WTC11 (cell line): ENCODE measurements around the gene AMY2A. TPM values are rescaled to one million over a fixed set of nuclear protein-coding genes. Genes with fewer than 3 reads are reported as not detected.

Experiments
- ATAC-seq: fragments of 200-7000 bp; cut with Tn5 transposase; 2 replicates; pipeline ENCODE4 v1.10.0; 2021; ENCODE audit warnings: mild to moderate bottlenecking, moderate library complexity
- CTCF ChIA-PET: fragments of 300-600 bp; sonication (Branson Sonifier 250); formaldehyde crosslinking; loops from one replicate; lab custom pipeline; 2021; ENCODE audit warnings: antibody characterized with exemption; lab: Charles Lee
- POLR2A ChIA-PET: fragments of 350-600 bp; sonication (Branson Sonifier 250); formaldehyde crosslinking; loops from one replicate; lab custom pipeline; 2021; ENCODE audit warnings: antibody characterized with exemption; lab: Charles Lee
- DNase-seq: peaks from one replicate; pipeline ENCODE4 v3.0.0; 2021; ENCODE audit warnings: low spot score
- H3K27ac Mint-ChIP-seq: 2 replicates; pipeline ENCODE4 v1.8.0; 2021; ENCODE audit warnings: mixed read lengths
- H3K27me3 Mint-ChIP-seq: 2 replicates; pipeline ENCODE4 v1.8.0; 2021; ENCODE audit warnings: low read depth, mild to moderate bottlenecking, moderate library complexity, mixed read lengths
- H3K36me3 Mint-ChIP-seq: 2 replicates; pipeline ENCODE4 v1.8.0; 2021; ENCODE audit warnings: mixed read lengths
- H3K4me1 Mint-ChIP-seq: 2 replicates; pipeline ENCODE4 v1.8.0; 2022; ENCODE audit warnings: mixed read lengths
- H3K4me3 Mint-ChIP-seq: 2 replicates; pipeline ENCODE4 v1.8.0; 2021; ENCODE audit warnings: mild to moderate bottlenecking, moderate library complexity, mixed read lengths
- H3K9me3 Mint-ChIP-seq: 2 replicates; pipeline ENCODE4 v1.8.0; 2021; ENCODE audit warnings: mixed read lengths
- ESRRA ChIP-seq: sonication (generic); formaldehyde crosslinking; IDR thresholded peaks from 2 replicates; pipeline ENCODE4 v1.8.1; 2022; ENCODE audit warnings: mild to moderate bottlenecking, missing genetic modification reagents, borderline replicate concordance
- ETV6 ChIP-seq: sonication (generic); formaldehyde crosslinking; IDR thresholded peaks from 2 replicates; pipeline ENCODE4 v1.8.1; 2022; ENCODE audit warnings: mild to moderate bottlenecking, missing genetic modification reagents
- FOXP1 ChIP-seq: sonication (generic); formaldehyde crosslinking; IDR thresholded peaks from 2 replicates; pipeline ENCODE4 v1.8.0; 2022; ENCODE audit warnings: missing genetic modification reagents, mild to moderate bottlenecking, moderate library complexity, borderline replicate concordance
- GABPB1 ChIP-seq: sonication (generic); formaldehyde crosslinking; IDR thresholded peaks from 2 replicates; pipeline ENCODE4 v1.8.1; 2023; ENCODE audit warnings: mild to moderate bottlenecking, missing genetic modification reagents
- IRF2 ChIP-seq: sonication (generic); formaldehyde crosslinking; IDR thresholded peaks from 2 replicates; pipeline ENCODE4 v1.8.0; 2022; ENCODE audit warnings: low read depth, missing genetic modification reagents, borderline replicate concordance
- MXD4 ChIP-seq: fragments of 250-450 bp; sonication (Bioruptor Pico); IDR thresholded peaks from 2 replicates; pipeline ENCODE4 v1.8.0; 2021; ENCODE audit warnings: mild to moderate bottlenecking, moderate library complexity, borderline replicate concordance
- NFYB ChIP-seq: sonication (generic); formaldehyde crosslinking; conservative IDR thresholded peaks from 2 replicates; pipeline ENCODE4 v1.8.0; 2022; ENCODE audit warnings: low read depth, missing genetic modification reagents
- RORB ChIP-seq: fragments of 250-450 bp; sonication (Bioruptor Pico); IDR thresholded peaks from 2 replicates; pipeline ENCODE4 v1.9.0; 2021; ENCODE audit warnings: mild to moderate bottlenecking
- SP1 ChIP-seq: sonication (generic); formaldehyde crosslinking; conservative IDR thresholded peaks from 2 replicates; pipeline ENCODE4 v1.8.1; 2022; ENCODE audit warnings: missing genetic modification reagents
- ZNF121 ChIP-seq: sonication (generic); formaldehyde crosslinking; IDR thresholded peaks from 2 replicates; pipeline ENCODE4 v1.8.0; 2023; ENCODE audit warnings: missing genetic modification reagents
- ZNF263 ChIP-seq: sonication (generic); formaldehyde crosslinking; IDR thresholded peaks from 2 replicates; pipeline ENCODE4 v1.8.1; 2022; ENCODE audit warnings: low read depth, mild to moderate bottlenecking, moderate library complexity, missing genetic modification reagents
- ZNF317 ChIP-seq: sonication (generic); formaldehyde crosslinking; IDR thresholded peaks from 2 replicates; pipeline ENCODE4 v1.8.1; 2023; ENCODE audit warnings: low read depth, mild to moderate bottlenecking, moderate library complexity, missing genetic modification reagents, borderline replicate concordance
- ZNF416 ChIP-seq: fragments of 250-450 bp; sonication (Bioruptor Pico); IDR thresholded peaks from 2 replicates; pipeline ENCODE4 v1.9.0; 2021; ENCODE audit warnings: mild to moderate bottlenecking, inconsistent platforms
- ZNF423 ChIP-seq: fragments of 250-450 bp; sonication (Bioruptor Pico); IDR thresholded peaks from 2 replicates; pipeline ENCODE4 v2.1.2; 2022; ENCODE audit warnings: mild to moderate bottlenecking, moderate library complexity
- ZNF671 ChIP-seq: fragments of 250-450 bp; sonication (Bioruptor Pico); IDR thresholded peaks from 2 replicates; pipeline ENCODE4 v1.8.0; 2021; ENCODE audit warnings: mild to moderate bottlenecking
- total RNA-seq: library from RNA; stranded (reverse); gene quantifications from 3 replicates; pipeline ENCODE4 v1.2.3, GENCODE V29; 2021
- TF ChIP-seq, protein P1 (sequence below): sonication (generic); formaldehyde crosslinking; IDR thresholded peaks from 2 replicates; pipeline ENCODE4 v1.8.1; 2022; ENCODE audit warnings: mild to moderate bottlenecking, missing genetic modification reagents, moderate library complexity, borderline replicate concordance
- TF ChIP-seq, protein P2 (sequence below): fragments of 250-450 bp; sonication (Bioruptor Pico); IDR thresholded peaks from 2 replicates; pipeline ENCODE4 v1.9.0; 2021; ENCODE audit warnings: mild to moderate bottlenecking
- TF ChIP-seq, protein P3 (sequence below): sonication (generic); formaldehyde crosslinking; IDR thresholded peaks from 2 replicates; pipeline ENCODE4 v1.8.0; 2022; ENCODE audit warnings: mild to moderate bottlenecking, missing genetic modification reagents
- TF ChIP-seq, protein P4 (sequence below): sonication (generic); formaldehyde crosslinking; conservative IDR thresholded peaks from 2 replicates; pipeline ENCODE4 v1.8.1; 2023; ENCODE audit warnings: mild to moderate bottlenecking, low read depth, missing genetic modification reagents, moderate library complexity

AMY2A gene
- total RNA-seq, 1 experiment from 2014 or later, result 0.48 TPM

DNA sequence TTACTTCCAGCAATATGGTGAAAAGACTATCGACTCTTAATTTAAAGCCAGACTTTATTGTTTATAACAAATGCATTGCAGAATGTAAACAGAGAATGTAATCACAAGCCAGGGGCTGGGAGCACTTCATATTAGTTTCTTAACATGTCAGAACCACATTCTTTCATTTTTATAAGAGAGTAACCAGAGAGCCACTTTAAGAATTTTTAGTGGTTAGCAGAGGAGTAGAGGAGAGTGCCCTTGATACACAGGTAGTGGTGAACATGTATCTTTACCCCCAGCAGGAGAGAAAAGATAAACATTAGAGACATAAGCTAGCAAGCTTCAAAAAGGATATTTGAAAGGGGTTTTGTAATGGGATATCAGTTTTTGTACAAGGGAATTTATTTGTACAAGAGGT is 34.8 kb upstream of the AMY2A start:
- no peak for DNase-seq
- POLR2A ChIA-PET, result no interaction called here
- H3K27me3 Mint-ChIP-seq, result peaks cover 3% of the 10 kb centered on the region; the same call in 1 of the 2 replicates
- H3K9me3 Mint-ChIP-seq, result peaks cover 14% of the 10 kb centered on the region
- peaks cover 6% of the 10 kb centered on the region for H3K36me3 Mint-ChIP-seq
- no peaks in the 10 kb centered on the region for H3K4me1 Mint-ChIP-seq
- CTCF ChIA-PET, result no interaction called here
- TF ChIP-seq, protein P1, sequence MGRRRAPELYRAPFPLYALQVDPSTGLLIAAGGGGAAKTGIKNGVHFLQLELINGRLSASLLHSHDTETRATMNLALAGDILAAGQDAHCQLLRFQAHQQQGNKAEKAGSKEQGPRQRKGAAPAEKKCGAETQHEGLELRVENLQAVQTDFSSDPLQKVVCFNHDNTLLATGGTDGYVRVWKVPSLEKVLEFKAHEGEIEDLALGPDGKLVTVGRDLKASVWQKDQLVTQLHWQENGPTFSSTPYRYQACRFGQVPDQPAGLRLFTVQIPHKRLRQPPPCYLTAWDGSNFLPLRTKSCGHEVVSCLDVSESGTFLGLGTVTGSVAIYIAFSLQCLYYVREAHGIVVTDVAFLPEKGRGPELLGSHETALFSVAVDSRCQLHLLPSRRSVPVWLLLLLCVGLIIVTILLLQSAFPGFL, result no peak
- TF ChIP-seq ZNF317, result no peak
- H3K4me3 Mint-ChIP-seq, result no peak overlapping the region
- no peak for ATAC-seq
- no peak overlapping the region for H3K27ac Mint-ChIP-seq

DNA sequence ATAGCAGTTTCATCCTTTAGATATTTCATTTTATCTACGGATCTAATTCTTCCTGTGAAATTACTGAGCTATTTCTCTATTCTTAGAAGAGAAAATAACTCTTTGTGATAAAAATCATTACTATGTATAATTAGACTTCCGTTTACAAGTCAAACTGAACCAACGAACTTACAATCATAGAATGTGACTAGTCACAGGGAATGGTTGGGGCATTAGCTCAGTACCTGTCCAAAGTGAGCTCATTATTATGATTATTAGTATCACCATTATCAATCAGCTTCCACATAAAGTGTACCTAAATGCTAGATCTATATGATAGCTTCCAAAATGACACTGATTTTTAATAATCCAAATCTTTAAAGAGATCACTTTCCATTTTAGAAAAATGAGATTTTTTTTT is 33.3 kb upstream of the AMY2A start:
- Mint-ChIP-seq H3K9me3 (peaks cover 21% of the 10 kb centered on the region), H3K4me3 (no peak overlapping the region), H3K4me1 (no peaks in the 10 kb centered on the region), H3K36me3 (peaks cover 16% of the 10 kb centered on the region), H3K27ac (no peak overlapping the region), H3K27me3 (peaks cover 3% of the 10 kb centered on the region; the same call in 1 of the 2 replicates)
- POLR2A ChIA-PET, result no interaction called here
- TF ChIP-seq ESRRA (CRISPR knock-in tag) (no peak), ZNF263 (CRISPR knock-in tag) (no peak), ZNF416 (CRISPR knock-in tag) (no peak), ZNF423 (CRISPR knock-in tag) (no peak), MXD4 (CRISPR knock-in tag) (no peak), ZNF121 (CRISPR knock-in tag) (no peak), FOXP1 (CRISPR knock-in tag) (no peak), GABPB1 (CRISPR knock-in tag) (no peak), ZNF671 (CRISPR knock-in tag) (no peak), NFYB (CRISPR knock-in tag) (no peak), RORB (CRISPR knock-in tag) (no peak), ETV6 (CRISPR knock-in tag) (no peak), SP1 (CRISPR knock-in tag) (no peak), IRF2 (no peak)
- TF ChIP-seq, protein P2, sequence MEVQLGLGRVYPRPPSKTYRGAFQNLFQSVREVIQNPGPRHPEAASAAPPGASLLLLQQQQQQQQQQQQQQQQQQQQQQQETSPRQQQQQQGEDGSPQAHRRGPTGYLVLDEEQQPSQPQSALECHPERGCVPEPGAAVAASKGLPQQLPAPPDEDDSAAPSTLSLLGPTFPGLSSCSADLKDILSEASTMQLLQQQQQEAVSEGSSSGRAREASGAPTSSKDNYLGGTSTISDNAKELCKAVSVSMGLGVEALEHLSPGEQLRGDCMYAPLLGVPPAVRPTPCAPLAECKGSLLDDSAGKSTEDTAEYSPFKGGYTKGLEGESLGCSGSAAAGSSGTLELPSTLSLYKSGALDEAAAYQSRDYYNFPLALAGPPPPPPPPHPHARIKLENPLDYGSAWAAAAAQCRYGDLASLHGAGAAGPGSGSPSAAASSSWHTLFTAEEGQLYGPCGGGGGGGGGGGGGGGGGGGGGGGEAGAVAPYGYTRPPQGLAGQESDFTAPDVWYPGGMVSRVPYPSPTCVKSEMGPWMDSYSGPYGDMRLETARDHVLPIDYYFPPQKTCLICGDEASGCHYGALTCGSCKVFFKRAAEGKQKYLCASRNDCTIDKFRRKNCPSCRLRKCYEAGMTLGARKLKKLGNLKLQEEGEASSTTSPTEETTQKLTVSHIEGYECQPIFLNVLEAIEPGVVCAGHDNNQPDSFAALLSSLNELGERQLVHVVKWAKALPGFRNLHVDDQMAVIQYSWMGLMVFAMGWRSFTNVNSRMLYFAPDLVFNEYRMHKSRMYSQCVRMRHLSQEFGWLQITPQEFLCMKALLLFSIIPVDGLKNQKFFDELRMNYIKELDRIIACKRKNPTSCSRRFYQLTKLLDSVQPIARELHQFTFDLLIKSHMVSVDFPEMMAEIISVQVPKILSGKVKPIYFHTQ (CRISPR knock-in tag), result no peak
- TF ChIP-seq, protein P3, sequence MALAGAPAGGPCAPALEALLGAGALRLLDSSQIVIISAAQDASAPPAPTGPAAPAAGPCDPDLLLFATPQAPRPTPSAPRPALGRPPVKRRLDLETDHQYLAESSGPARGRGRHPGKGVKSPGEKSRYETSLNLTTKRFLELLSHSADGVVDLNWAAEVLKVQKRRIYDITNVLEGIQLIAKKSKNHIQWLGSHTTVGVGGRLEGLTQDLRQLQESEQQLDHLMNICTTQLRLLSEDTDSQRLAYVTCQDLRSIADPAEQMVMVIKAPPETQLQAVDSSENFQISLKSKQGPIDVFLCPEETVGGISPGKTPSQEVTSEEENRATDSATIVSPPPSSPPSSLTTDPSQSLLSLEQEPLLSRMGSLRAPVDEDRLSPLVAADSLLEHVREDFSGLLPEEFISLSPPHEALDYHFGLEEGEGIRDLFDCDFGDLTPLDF (CRISPR knock-in tag), result no peak
- TF ChIP-seq, protein P4, sequence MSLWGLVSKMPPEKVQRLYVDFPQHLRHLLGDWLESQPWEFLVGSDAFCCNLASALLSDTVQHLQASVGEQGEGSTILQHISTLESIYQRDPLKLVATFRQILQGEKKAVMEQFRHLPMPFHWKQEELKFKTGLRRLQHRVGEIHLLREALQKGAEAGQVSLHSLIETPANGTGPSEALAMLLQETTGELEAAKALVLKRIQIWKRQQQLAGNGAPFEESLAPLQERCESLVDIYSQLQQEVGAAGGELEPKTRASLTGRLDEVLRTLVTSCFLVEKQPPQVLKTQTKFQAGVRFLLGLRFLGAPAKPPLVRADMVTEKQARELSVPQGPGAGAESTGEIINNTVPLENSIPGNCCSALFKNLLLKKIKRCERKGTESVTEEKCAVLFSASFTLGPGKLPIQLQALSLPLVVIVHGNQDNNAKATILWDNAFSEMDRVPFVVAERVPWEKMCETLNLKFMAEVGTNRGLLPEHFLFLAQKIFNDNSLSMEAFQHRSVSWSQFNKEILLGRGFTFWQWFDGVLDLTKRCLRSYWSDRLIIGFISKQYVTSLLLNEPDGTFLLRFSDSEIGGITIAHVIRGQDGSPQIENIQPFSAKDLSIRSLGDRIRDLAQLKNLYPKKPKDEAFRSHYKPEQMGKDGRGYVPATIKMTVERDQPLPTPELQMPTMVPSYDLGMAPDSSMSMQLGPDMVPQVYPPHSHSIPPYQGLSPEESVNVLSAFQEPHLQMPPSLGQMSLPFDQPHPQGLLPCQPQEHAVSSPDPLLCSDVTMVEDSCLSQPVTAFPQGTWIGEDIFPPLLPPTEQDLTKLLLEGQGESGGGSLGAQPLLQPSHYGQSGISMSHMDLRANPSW (CRISPR knock-in tag), result no peak
- no peak for DNase-seq
- no peak for ATAC-seq
- CTCF ChIA-PET, result no interaction called here
